Measurements from ENCODE around the gene APBB2. TPM values are rescaled to one million over a fixed set of nuclear protein-coding genes. Genes with fewer than 3 reads are reported as not detected.
A peak's percentile ranks its signal among the peaks of the same experiment; 100 is the strongest.

Gene APBB2
- total RNA-seq, 2 donors from 2014 or later = 37.3 to 75.3 TPM

GRCh38 chr4:41161355-41161754, 53.0 kb downstream of the APBB2 start:
- Histone ChIP-seq H3K4me1 (peaks cover 0 to 18% of the 10 kb centered on the region in 2 donors), H3K4me3 (no peak overlapping the region), H3K27me3 (no peaks in the 10 kb centered on the region), H3K9me3 (no peaks in the 10 kb centered on the region), H3K27ac (no peak overlapping the region), H3K36me3 (no peaks in the 10 kb centered on the region)
- TF ChIP-seq CTCF (IDR thresholded peaks at IDR 0.05) = no peak
- DNase-seq (ENCODE audit: low spot score) = no peak

- Histone ChIP-seq H3K4me3 (no peak overlapping the region), H3K36me3 (no peaks in the 10 kb centered on the region), H3K4me1 (peaks cover 0 to 23% of the 10 kb centered on the region in 2 donors), H3K27me3 (no peaks in the 10 kb centered on the region), H3K27ac (peak overlapping the region in 1 of 2 donors; percentile 42), H3K9me3 (no peaks in the 10 kb centered on the region)
- no peak for TF ChIP-seq CTCF (IDR thresholded peaks at IDR 0.05)
- DNase-seq (ENCODE audit: low spot score) = no peak
Observed at GRCh38 chr4:41160856-41161255, 53.5 kb downstream of the APBB2 start.

DNA sequence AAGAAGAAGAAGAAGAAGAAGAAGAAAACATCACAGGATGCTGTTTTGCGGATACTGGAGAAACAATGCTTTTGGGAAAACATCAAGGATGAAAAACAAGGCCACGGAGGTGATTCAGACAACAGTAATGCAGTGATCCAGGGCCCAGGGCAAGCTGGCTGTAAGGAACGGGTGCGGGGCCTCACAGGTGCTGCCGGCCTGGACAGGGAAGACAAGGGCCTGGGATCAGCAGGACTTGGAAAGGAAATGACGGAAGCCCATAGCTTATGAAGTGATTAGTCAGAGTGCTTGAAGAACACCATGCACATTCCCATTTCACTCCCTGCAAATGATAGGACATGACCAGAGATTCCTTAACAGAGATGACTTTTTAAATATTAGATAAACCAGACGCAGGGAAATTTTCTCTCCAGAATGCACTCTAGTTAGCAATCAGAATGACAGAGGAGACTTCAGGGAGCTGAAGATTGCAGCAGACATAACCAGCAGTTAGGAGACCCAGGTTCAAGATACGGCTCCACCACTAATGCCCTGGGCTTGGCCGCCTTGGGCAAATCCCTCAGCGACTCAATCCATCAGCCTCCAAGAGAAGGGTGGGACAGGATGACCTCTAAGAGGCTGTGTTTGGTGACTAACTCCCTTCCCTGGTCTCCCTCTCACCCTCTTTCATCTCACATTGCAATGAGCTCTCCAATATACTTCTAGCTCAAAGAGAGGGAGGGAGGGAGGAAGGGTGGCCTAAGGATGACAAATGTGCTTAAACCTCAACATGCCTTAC, 54.1 kb downstream of the APBB2 start:
- Histone ChIP-seq H3K4me3 (no peak overlapping the region), H3K36me3 (no peaks in the 10 kb centered on the region), H3K27me3 (no peaks in the 10 kb centered on the region), H3K9me3 (no peaks in the 10 kb centered on the region), H3K4me1 (peaks cover 0 to 30% of the 10 kb centered on the region in 2 donors), H3K27ac (peak overlapping the region in 1 of 2 donors; percentile 42)
- no peak for TF ChIP-seq CTCF (IDR thresholded peaks at IDR 0.05)
- no peak for DNase-seq (ENCODE audit: low spot score)

DNA sequence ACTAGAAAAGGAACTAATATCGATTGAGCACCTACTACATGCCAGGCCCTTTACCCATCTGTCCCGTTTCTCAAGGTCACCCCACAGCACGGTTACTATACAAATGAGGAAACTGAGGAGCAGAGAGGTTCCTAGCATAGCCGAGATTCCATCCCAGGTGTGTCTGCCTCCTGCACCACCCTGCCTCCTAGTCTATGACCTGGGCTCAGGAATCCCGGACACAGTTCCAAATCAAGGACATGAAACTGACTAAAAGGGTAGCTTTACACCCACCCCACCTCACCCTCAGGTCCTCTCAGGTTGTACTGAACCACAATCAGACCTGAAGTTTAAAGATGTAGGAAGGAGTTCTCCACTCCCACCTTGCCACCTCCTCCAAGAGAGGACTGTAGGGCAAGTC, 55.6 kb downstream of the APBB2 start:
- no peaks in the 10 kb centered on the region for H3K9me3 ChIP-seq
- no peaks in the 10 kb centered on the region for H3K36me3 ChIP-seq
- H3K4me1 ChIP-seq = peaks cover 0 to 43% of the 10 kb centered on the region in 2 donors
- no peak for TF ChIP-seq CTCF (IDR thresholded peaks at IDR 0.05)
- no peak for DNase-seq (ENCODE audit: low spot score)
- H3K27me3 ChIP-seq = no peaks in the 10 kb centered on the region
- H3K27ac ChIP-seq = no peak overlapping the region
- no peak overlapping the region for H3K4me3 ChIP-seq

GRCh38 chr4:41158274-41158673, 56.1 kb downstream of the APBB2 start:
- no peaks in the 10 kb centered on the region for H3K36me3 ChIP-seq
- no peak for TF ChIP-seq CTCF (IDR thresholded peaks at IDR 0.05)
- no peaks in the 10 kb centered on the region for H3K9me3 ChIP-seq
- no peak overlapping the region for H3K27ac ChIP-seq
- DNase-seq (ENCODE audit: low spot score) = no peak
- no peaks in the 10 kb centered on the region for H3K27me3 ChIP-seq
- H3K4me3 ChIP-seq = no peak overlapping the region
- peaks cover 0 to 43% of the 10 kb centered on the region in 2 donors for H3K4me1 ChIP-seq

DNA sequence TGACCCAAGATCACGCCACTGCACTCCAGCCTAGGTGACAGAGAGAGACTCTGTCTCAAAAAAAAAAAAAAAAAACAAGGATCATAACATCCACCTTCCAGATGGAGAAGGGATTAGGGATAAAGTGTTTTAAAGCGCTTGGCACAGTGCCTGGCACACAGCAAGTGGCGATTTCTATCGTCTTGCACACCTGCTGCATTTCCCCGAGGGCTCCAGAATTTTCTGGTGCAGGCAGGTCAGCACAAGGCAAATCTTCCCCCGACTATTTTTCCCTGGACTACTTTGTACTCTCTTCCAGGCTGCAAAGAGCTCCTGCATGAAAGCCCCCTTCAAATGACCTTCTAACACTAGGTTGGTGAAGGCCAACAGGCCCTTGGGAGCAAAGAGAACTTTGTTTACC, 57.3 kb downstream of the APBB2 start:
- no peak overlapping the region for H3K4me3 ChIP-seq
- TF ChIP-seq CTCF (IDR thresholded peaks at IDR 0.05) = no peak
- no peak overlapping the region for H3K27ac ChIP-seq
- no peaks in the 10 kb centered on the region for H3K27me3 ChIP-seq
- H3K4me1 ChIP-seq = peaks cover 0 to 43% of the 10 kb centered on the region in 2 donors
- no peaks in the 10 kb centered on the region for H3K36me3 ChIP-seq
- H3K9me3 ChIP-seq = no peaks in the 10 kb centered on the region
- DNase-seq (ENCODE audit: low spot score) = no peak

Measured in right atrium auricular region (tissue), 2 donors.